ENCODE data around the gene PLA2G4B. TPM values are rescaled to one million over a fixed set of nuclear protein-coding genes. Genes with fewer than 3 reads are reported as not detected.
A peak's percentile ranks its signal among the peaks of the same experiment; 100 is the strongest.

Gene PLA2G4B
- total and polyA plus RNA-seq, 2 donors (not counting 1 experiment from before 2014, with no cell fraction given): 22.6 to 33.2 TPM

DNA sequence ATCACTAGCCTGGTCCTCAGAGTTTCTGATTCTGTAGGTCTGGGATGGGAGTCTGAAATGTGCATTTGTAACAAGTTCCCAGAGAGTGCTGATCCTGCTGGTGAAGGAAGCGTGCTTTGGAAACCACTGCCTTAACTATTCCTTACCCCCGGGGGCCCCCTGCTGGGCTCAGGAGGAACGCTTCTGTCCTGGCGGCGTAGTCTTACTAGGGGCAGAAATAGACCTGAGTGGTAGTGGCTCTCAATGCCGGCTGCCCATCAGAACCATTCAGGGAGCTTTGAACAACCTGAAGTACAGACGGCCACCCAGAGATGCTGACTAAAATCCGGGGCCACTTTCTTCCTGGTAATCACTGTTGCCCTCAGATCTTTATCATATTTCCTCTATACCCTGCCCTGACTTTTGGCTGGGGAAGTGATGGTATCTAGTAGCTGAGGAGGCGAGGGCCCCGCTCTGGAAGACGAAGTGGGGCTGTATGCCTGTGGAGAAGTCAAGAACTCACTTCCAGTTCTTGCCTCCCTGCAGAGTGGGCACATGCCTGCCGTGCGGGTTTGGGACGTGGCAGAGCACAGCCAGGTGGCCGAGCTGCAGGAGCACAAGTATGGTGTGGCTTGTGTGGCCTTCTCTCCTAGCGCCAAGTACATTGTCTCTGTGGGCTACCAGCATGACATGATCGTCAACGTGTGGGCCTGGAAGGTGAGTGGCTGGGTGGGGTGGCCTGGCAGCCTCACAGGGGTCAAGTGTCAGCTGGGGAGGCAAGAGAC, 27.0 kb upstream of the PLA2G4B start:
- peak; percentile 82 for DNase-seq
- Mint-ChIP-seq H3K4me1 (peaks cover 10% of the 10 kb centered on the region), H3K9me3 (ENCODE audit: insufficient read depth) (no peaks in the 10 kb centered on the region), H3K27ac (no peak overlapping the region), H3K27me3 (no peaks in the 10 kb centered on the region), H3K4me3 (no peak overlapping the region)
- WGBS (ENCODE audit: insufficient coverage): 56% methylated on average over 14 of the region's 18 CpGs
- Histone ChIP-seq H3K27me3 (replicated peaks in 1 of 4; ENCODE audit: control extremely low read depth in 1 of 4, control insufficient read depth in 3 of 4, insufficient read depth in 4 of 4, low read length in 3 of 4) (no peaks in the 10 kb centered on the region), H3K4me3 (ENCODE audit: control extremely low read depth in 1 of 5, extremely low read depth in 1 of 5, insufficient read depth in 1 of 5, low read depth in 2 of 5, low read length in 4 of 5) (no peak overlapping the region), H3K4me1 (ENCODE audit: control insufficient read depth in 2 of 2, insufficient read depth in 2 of 2, low read length in 2 of 2) (peaks cover 5 to 20% of the 10 kb centered on the region in 2 donors), H3K27ac (ENCODE audit: low read length in 2 of 2) (no peak overlapping the region), H3K4me2 (replicated peaks; ENCODE audit: low read depth, low read length, poor library complexity, severe bottlenecking) (no peak overlapping the region), H4K20me1 (ENCODE audit: control insufficient read depth, insufficient read depth, low read length, poor library complexity, severe bottlenecking) (no peaks in the 10 kb centered on the region), H2AFZ (ENCODE audit: insufficient read depth, low read depth, low read length, poor library complexity, severe bottlenecking) (no peak overlapping the region), H3K9me3 (ENCODE audit: control extremely low read depth in 1 of 3, control insufficient read depth in 2 of 3, insufficient read depth in 1 of 3, low read length in 2 of 3) (no peaks in the 10 kb centered on the region), H3K79me2 (ENCODE audit: control insufficient read depth, insufficient read depth, low read length) (no peaks in the 10 kb centered on the region), H3K36me3 (replicated peaks in 1 of 2; ENCODE audit: control extremely low read depth in 1 of 2, control insufficient read depth in 1 of 2, extremely low read depth in 1 of 2, insufficient read depth in 2 of 2, low read length in 1 of 2) (peaks cover 0 to 30% of the 10 kb centered on the region in 2 experiments), H3K9ac (ENCODE audit: low read length) (no peak overlapping the region)
- ChIA-PET CTCF (interaction anchor here (0.6 to 15.7 kb wide), 42 partner anchors 9 to 1111 kb away, joined by 3 to 716 read pairs (median 4); partner anchors contain the start of gene MAPKBP1), POLR2A (interaction anchor here (1.6 to 2.3 kb wide), 2 partner anchors 37 to 39 kb away, joined by 8 to 14 read pairs; partner anchors contain the start of gene MAPKBP1)
- intact Hi-C loops (cut with micrococcal nuclease): loop anchor here (1.0 to 2.0 kb wide), 4 partner anchors 39 to 345 kb away; no protein-coding TSS in a partner anchor
- TF ChIP-seq EZH2 (IDR thresholded peaks at IDR 0.05; ENCODE audit: borderline replicate concordance, insufficient read depth, low read depth, low read length, poor library complexity, severe bottlenecking): no peak
- TF ChIP-seq, protein P1, sequence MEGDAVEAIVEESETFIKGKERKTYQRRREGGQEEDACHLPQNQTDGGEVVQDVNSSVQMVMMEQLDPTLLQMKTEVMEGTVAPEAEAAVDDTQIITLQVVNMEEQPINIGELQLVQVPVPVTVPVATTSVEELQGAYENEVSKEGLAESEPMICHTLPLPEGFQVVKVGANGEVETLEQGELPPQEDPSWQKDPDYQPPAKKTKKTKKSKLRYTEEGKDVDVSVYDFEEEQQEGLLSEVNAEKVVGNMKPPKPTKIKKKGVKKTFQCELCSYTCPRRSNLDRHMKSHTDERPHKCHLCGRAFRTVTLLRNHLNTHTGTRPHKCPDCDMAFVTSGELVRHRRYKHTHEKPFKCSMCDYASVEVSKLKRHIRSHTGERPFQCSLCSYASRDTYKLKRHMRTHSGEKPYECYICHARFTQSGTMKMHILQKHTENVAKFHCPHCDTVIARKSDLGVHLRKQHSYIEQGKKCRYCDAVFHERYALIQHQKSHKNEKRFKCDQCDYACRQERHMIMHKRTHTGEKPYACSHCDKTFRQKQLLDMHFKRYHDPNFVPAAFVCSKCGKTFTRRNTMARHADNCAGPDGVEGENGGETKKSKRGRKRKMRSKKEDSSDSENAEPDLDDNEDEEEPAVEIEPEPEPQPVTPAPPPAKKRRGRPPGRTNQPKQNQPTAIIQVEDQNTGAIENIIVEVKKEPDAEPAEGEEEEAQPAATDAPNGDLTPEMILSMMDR (IDR thresholded peaks at IDR 0.05): peak; percentile 88
- peak; percentile 92 for ATAC-seq (ENCODE audit: low read depth)

DNA sequence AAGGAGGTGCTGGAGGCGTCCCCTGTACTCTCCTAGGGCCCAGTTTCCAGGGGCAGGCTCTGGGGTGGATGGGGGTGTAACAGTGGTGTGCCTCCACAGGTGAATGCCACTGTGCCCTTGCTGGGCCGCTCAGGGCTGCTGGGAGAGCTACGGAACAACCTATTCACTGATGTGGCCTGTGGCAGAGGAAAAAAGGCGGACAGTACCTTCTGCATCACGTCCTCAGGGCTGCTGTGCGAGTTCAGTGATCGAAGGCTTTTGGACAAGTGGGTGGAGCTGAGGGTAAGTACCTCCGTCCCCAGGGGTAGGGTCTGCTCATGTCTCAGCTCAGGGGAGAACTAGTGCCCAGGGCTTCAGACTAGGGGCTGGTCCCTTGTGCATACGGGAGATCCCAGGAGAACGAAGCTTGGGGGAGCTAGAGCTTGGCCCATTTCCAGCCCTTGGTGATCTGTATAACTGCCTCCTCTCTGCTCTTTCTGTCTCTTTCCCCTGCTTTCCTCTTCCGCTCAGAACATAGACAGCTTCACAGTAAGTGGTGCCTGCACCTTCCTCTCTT, 25.7 kb upstream of the PLA2G4B start:
- Mint-ChIP-seq H3K27ac (no peak overlapping the region), H3K9me3 (ENCODE audit: insufficient read depth) (no peaks in the 10 kb centered on the region), H3K4me3 (no peak overlapping the region), H3K4me1 (peaks cover 10% of the 10 kb centered on the region), H3K27me3 (no peaks in the 10 kb centered on the region)
- H3K9me3 ChIP-seq (ENCODE audit: control extremely low read depth in 1 of 3, control insufficient read depth in 2 of 3, insufficient read depth in 1 of 3, low read length in 2 of 3): no peaks in the 10 kb centered on the region
- H3K4me3 ChIP-seq (ENCODE audit: control extremely low read depth in 1 of 5, extremely low read depth in 1 of 5, insufficient read depth in 1 of 5, low read depth in 2 of 5, low read length in 4 of 5): no peak overlapping the region
- H4K20me1 ChIP-seq (ENCODE audit: control insufficient read depth, insufficient read depth, low read length, poor library complexity, severe bottlenecking): no peaks in the 10 kb centered on the region
- H3K27ac ChIP-seq (ENCODE audit: low read length in 2 of 2): no peak overlapping the region
- CTCF ChIA-PET: interaction anchor here (1.0 to 15.7 kb wide), 15 partner anchors 7 to 908 kb away, joined by 3 to 716 read pairs (median 16); partner anchors contain the start of gene MAPKBP1
- no peaks in the 10 kb centered on the region for H3K27me3 ChIP-seq (replicated peaks in 1 of 4; ENCODE audit: control extremely low read depth in 1 of 4, control insufficient read depth in 3 of 4, insufficient read depth in 4 of 4, low read length in 3 of 4)
- peaks cover 0 to 43% of the 10 kb centered on the region in 2 experiments for H3K36me3 ChIP-seq (replicated peaks in 1 of 2; ENCODE audit: control extremely low read depth in 1 of 2, control insufficient read depth in 1 of 2, extremely low read depth in 1 of 2, insufficient read depth in 2 of 2, low read length in 1 of 2)
- DNase-seq (no peak), ATAC-seq (ENCODE audit: low read depth) (no peak)
- no peak overlapping the region for H3K4me2 ChIP-seq (replicated peaks; ENCODE audit: low read depth, low read length, poor library complexity, severe bottlenecking)
- no peak for TF ChIP-seq EZH2 (IDR thresholded peaks at IDR 0.05; ENCODE audit: borderline replicate concordance, insufficient read depth, low read depth, low read length, poor library complexity, severe bottlenecking)
- TF ChIP-seq, protein P1 (IDR thresholded peaks at IDR 0.05): no peak
- peaks cover 5 to 20% of the 10 kb centered on the region in 2 donors for H3K4me1 ChIP-seq (ENCODE audit: control insufficient read depth in 2 of 2, insufficient read depth in 2 of 2, low read length in 2 of 2)
- intact Hi-C loops (cut with micrococcal nuclease): no loop called here
- 97% methylated on average over 11 of the region's 11 CpGs for WGBS (ENCODE audit: insufficient coverage)
- POLR2A ChIA-PET: no interaction called here
- no peak overlapping the region for H3K9ac ChIP-seq (ENCODE audit: low read length)
- no peak overlapping the region for H2AFZ ChIP-seq (ENCODE audit: insufficient read depth, low read depth, low read length, poor library complexity, severe bottlenecking)
- no peaks in the 10 kb centered on the region for H3K79me2 ChIP-seq (ENCODE audit: control insufficient read depth, insufficient read depth, low read length)
